ENCODE results near the gene KATNAL1. TPM values are rescaled to one million over a fixed set of nuclear protein-coding genes. Genes with fewer than 3 reads are reported as not detected.

Gene KATNAL1
- total RNA-seq, 1 experiment from 2014 or later, result 14.2 TPM

GRCh38 chr13:30164146-30164545 is 143.2 kb downstream of the KATNAL1 start (continued):
- TF ChIP-seq MXD4 (CRISPR knock-in tag; IDR thresholded peaks at IDR 0.05; ENCODE audit: borderline replicate concordance) (no peak), NFATC4 (CRISPR knock-in tag; IDR thresholded peaks at IDR 0.05) (no peak), ZNF263 (CRISPR knock-in tag; IDR thresholded peaks at IDR 0.05; ENCODE audit: low read depth) (no peak), ZNF425 (CRISPR knock-in tag; conservative IDR thresholded peaks at IDR 0.05) (no peak), ZNF138 (CRISPR knock-in tag; conservative IDR thresholded peaks at IDR 0.05) (no peak), IRF2 (CRISPR knock-in tag; IDR thresholded peaks at IDR 0.05; ENCODE audit: borderline replicate concordance, low read depth) (no peak), GABPB1 (CRISPR knock-in tag; IDR thresholded peaks at IDR 0.05) (no peak)
- TF ChIP-seq, protein P1, sequence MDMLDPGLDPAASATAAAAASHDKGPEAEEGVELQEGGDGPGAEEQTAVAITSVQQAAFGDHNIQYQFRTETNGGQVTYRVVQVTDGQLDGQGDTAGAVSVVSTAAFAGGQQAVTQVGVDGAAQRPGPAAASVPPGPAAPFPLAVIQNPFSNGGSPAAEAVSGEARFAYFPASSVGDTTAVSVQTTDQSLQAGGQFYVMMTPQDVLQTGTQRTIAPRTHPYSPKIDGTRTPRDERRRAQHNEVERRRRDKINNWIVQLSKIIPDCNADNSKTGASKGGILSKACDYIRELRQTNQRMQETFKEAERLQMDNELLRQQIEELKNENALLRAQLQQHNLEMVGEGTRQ (CRISPR knock-in tag; IDR thresholded peaks at IDR 0.05), result no peak

DNA sequence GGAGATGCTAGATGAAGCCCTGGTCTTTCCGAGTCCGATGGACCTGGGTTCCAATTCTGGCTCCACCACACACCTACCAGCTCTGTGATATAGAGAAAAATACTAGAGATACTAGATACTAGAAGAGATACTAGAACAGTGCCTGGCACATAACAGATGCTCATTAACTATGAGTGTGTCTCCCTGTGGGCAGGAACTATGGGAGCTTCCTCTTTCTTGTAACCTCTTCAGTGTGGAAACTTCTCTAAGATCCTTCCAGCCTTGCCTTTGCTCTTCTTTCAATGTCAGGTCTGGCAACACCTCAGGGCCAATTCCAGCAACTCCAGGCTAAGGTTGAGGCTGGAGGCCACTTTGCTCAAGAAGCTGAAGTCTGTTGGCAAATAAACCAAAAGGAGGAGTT is 143.9 kb downstream of the KATNAL1 start:
- ChIA-PET CTCF (interaction anchor here (1.0 kb wide), 1 partner anchor 31 kb away, joined by 3 read pairs; no protein-coding TSS in a partner anchor), POLR2A (no interaction called here)
- H3K4me3 Mint-ChIP-seq, result no peak overlapping the region
- no peak for DNase-seq (ENCODE audit: low spot score)
- H3K36me3 Mint-ChIP-seq, result peaks cover 7% of the 10 kb centered on the region
- TF ChIP-seq ZBTB43 (CRISPR knock-in tag; IDR thresholded peaks at IDR 0.05) (no peak), ZNF121 (CRISPR knock-in tag; IDR thresholded peaks at IDR 0.05) (no peak)
- H3K27me3 Mint-ChIP-seq (ENCODE audit: low read depth), result no peaks in the 10 kb centered on the region; the same call in none of the 2 replicates
- H3K27ac Mint-ChIP-seq, result no peak overlapping the region
- ATAC-seq, result no peak
- peaks cover 25% of the 10 kb centered on the region for H3K9me3 Mint-ChIP-seq
- H3K4me1 Mint-ChIP-seq, result peaks cover 34% of the 10 kb centered on the region

DNA sequence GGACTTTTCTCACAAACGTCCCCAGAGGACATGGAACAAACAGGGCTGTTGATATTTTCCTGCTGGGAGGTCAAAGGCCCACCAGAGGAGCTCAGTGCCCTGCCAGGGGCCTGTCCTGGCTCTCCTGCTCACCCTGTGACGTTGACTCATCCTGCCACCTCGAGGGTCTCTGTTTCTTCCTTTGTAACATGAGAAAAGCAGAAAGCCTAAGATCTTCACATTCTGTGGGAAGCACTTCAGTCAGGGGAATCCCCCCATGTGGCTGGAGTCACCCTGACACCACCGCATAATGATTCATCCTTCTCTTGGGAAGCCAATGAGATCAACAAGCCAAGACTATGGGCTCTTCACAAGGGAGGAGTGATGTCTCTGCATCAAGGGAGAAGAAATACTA is 147.9 kb downstream of the KATNAL1 start:
- peaks cover 3% of the 10 kb centered on the region for H3K27me3 Mint-ChIP-seq (ENCODE audit: low read depth)
- TF ChIP-seq GABPB1 (CRISPR knock-in tag; IDR thresholded peaks at IDR 0.05), result no peak
- TF ChIP-seq TEAD4 (CRISPR knock-in tag; IDR thresholded peaks at IDR 0.05), result no peak
- TF ChIP-seq ZNF512 (CRISPR knock-in tag; IDR thresholded peaks at IDR 0.05; ENCODE audit: borderline replicate concordance), result no peak
- TF ChIP-seq TCF7 (CRISPR knock-in tag; IDR thresholded peaks at IDR 0.05; ENCODE audit: low read depth), result no peak
- no peak for TF ChIP-seq ZNF671 (CRISPR knock-in tag; IDR thresholded peaks at IDR 0.05)
- no peak for TF ChIP-seq GTF2I (CRISPR knock-in tag; conservative IDR thresholded peaks at IDR 0.05)
- TF ChIP-seq ZNF396 (CRISPR knock-in tag; IDR thresholded peaks at IDR 0.05; ENCODE audit: borderline replicate concordance), result no peak
- no peak for TF ChIP-seq ATF6 (CRISPR knock-in tag; IDR thresholded peaks at IDR 0.05)
- no peak for TF ChIP-seq FOXP1 (CRISPR knock-in tag; IDR thresholded peaks at IDR 0.05; ENCODE audit: borderline replicate concordance)
- no peak for TF ChIP-seq FOXK1 (CRISPR knock-in tag; IDR thresholded peaks at IDR 0.05)
- no peak for TF ChIP-seq PRRX2 (CRISPR knock-in tag; IDR thresholded peaks at IDR 0.05)
- TF ChIP-seq NFYB (CRISPR knock-in tag; conservative IDR thresholded peaks at IDR 0.05; ENCODE audit: low read depth), result no peak
- no peak for TF ChIP-seq CDX4 (CRISPR knock-in tag; IDR thresholded peaks at IDR 0.05; ENCODE audit: borderline replicate concordance)
- no peak for TF ChIP-seq E2F1 (CRISPR knock-in tag; IDR thresholded peaks at IDR 0.05)

More for the DNA sequence above, 147.9 kb downstream of the KATNAL1 start:
- ATAC-seq (no peak), DNase-seq (ENCODE audit: low spot score) (no peak)
- no peak overlapping the region for H3K4me3 Mint-ChIP-seq
- CTCF ChIA-PET, result interaction anchor here (1.0 to 3.9 kb wide), 2 partner anchors 27 to 44 kb away, joined by 3 to 20 read pairs; no protein-coding TSS in a partner anchor
- POLR2A ChIA-PET, result no interaction called here
- peaks cover 28% of the 10 kb centered on the region for H3K9me3 Mint-ChIP-seq
- peaks cover 16% of the 10 kb centered on the region for H3K4me1 Mint-ChIP-seq
- H3K36me3 Mint-ChIP-seq, result peaks cover 14% of the 10 kb centered on the region
- no peak overlapping the region for H3K27ac Mint-ChIP-seq

Measured in WTC11 (cell line).